HG03060 (cell line): Measurements from ENCODE around the gene CDK19.
"Not testable (repeated sequence)": the region's sequence is repeated elsewhere in the genome, so short reads cannot be mapped to it uniquely, and the experiment has no call there.

ENCODE experiments used
- ATAC-seq: cut with Tn5 transposase; IDR thresholded peaks from one replicate; pipeline ENCODE4 v1.9.1; 2021; ENCODE audit warnings: low read depth, moderate number of reproducible peaks; ENCODE audit not compliant: unreplicated experiment

CDK19 gene

DNA sequence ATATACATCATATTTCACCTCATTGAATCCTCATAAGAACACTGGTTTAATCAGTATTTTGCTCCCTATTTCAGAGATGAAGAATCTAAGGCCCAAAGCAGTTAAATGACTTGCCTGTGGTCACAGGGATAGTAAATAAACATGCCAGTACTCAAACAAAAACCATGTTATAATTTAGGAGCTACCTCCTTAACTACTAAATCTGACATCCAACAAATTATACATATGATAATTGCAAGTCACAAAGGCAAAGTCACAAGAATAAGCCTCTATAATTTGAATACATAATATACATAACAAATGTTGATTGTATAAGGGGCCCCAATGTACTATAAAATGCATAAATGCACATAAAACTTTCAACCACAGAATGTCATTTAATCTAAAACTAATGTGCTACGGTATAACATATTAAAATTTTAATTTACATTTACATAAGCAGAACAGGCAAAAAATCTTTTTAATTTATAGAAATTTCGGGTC lies 181.5 kb downstream of the CDK19 start:
- ATAC-seq: no peak

DNA sequence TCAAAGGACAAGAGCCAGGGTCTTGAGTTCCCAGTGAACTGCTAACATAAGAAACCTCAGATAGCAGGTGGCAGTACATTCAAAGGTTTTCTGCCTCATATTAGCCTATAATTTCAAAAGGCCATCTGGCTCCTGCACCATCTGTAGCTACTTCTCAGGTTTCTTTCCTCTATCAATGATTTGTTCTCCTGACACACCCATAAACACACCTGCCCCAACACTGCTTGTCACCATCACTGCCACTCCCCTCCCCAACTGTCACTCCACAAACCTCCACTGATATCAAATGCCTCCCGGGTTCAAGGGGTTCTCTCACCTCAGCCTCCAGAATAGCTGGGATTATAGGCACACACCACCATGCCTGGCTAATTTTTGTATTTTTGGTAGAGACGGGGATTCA lies 186.1 kb downstream of the CDK19 start:
- ATAC-seq: no peak

DNA sequence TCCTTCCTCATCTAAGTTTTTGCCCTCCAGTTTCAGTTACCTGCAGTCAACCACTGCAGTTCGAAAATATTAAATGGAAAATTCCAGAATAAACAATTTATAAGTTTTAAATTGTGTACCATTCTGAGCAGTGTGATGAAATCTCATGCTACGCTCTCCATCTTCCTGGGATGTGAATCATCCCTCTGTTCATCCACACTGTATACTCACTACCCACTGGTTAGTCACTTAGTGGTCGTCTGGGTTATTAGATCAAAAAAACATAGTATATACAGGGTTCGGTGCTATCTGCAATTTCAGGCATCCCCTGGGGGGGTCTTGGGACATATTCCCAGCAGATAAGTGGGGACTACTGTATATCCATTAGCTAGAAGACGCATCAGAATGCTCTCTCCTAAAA lies 186.9 kb downstream of the CDK19 start:
- no peak for ATAC-seq

DNA sequence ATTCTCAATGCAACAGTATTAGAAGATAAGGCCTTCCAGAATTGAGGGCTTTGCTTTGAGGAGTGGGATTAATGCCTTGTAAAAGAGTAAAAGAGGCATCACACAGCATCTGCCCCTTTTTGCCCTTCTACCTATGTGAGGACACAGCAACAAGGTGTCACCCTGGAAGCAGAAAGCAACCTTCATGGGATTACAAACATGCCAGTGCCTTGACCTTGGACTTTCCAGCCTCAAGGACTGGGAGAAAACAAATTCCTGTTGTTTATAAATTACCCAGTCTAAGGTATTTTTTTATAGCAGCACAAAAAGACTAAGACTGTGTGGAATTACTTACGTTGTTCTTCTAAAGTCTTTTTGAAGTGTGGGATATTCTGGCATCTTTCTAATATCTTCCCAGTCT lies 188.8 kb downstream of the CDK19 start:
- no peak for ATAC-seq

- ATAC-seq: no peak
Measured at GRCh38 chr6:110625883-110626282, 189.4 kb downstream of the CDK19 start.

- ATAC-seq: no peak
Measured at GRCh38 chr6:110622912-110623578, 192.2 kb downstream of the CDK19 start.

- ATAC-seq: no peak
Measured at GRCh38 chr6:110621061-110621460, 194.2 kb downstream of the CDK19 start.

- ATAC-seq: no peak
Measured at GRCh38 chr6:110620065-110620464, 195.2 kb downstream of the CDK19 start.

- no peak for ATAC-seq
Measured at GRCh38 chr6:110619275-110619908, 195.9 kb downstream of the CDK19 start.

- no peak for ATAC-seq
Measured at GRCh38 chr6:110618591-110619267, 196.5 kb downstream of the CDK19 start.

DNA sequence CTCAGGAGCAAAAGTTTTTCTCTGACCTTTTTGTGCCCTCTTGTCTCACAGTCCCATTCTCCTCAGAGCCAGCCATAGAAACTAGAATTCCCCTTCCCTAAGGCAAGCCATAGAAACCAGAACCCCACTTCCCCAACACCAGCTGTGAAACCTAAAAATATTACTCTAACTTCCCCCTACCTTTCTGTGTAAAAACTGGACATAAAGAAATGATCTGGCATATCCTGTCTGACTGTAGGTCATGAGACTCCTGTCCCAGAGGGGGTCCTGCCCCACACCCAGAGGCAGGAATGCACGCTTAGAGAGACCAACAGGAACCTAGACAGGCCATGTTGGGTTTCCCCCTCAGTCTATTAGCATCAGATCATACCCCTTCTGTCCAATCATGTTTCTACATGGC lies 198.2 kb downstream of the CDK19 start:
- ATAC-seq: no peak

- no peak for ATAC-seq
Measured at GRCh38 chr6:110615722-110616121, 199.5 kb downstream of the CDK19 start.

DNA sequence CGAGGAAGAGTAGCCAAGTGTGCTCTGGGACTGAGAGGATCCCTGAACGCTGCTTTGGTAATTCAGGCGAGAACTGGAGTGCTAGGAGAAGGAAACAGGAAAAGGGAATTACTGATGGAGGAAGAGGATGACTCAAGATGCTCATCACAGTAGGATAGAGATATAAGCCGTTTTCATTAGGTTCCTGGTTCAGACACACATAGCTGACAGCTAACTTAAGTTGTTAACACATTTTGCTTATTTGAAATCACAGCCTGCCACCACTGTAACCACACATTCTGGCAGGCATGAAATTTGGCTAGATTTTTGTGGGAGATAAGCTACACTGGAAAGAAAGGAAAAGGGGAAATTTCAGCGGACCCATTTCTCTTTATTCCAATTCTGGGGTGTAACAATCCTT lies 200.7 kb downstream of the CDK19 start:
- ATAC-seq: no peak

- ATAC-seq: no peak
Measured at GRCh38 chr6:110614106-110614505, 201.2 kb downstream of the CDK19 start.

- ATAC-seq: no peak
Measured at GRCh38 chr6:110613356-110613755, 201.9 kb downstream of the CDK19 start.

DNA sequence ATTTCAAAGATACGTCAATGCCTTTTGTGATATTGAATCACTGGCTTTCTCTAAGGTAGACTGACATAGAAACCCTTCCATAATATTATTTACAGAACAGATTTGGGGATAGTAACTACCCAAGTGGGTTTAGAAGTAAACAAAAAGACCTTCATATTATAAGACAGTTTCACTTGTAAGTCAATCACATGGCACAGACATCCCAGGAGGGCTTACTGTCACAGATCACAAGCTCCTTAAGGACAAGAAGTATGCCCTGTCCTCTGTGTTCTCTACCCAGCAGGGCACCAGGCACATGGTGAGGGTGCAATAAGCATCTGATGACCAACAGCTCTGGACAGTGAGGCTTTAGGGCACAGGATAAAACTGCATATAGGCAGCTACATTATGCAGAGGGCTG lies 203.0 kb downstream of the CDK19 start:
- ATAC-seq: no peak

GRCh38 chr6:110609101-110609500 lies 206.2 kb downstream of the CDK19 start:
- ATAC-seq: no peak

DNA sequence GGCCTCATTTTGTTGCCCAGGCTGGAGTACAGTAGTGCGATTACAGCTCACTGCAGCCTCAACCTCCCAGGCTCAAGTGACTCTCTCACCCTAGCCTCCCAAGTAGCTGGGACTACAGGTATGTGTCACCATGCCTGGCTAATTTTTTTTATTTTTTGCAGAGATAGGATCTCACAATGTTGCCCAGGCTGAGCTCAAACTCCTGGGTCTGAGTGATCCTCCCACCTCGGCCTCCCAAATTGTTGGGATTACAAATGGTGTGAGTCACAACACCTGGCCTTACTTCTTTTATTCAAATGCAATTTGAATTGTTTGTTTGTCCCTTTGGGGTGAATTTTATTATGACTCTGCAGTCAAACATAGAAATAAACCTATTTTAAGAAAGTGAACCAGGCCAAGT lies 207.1 kb downstream of the CDK19 start:
- no peak for ATAC-seq

DNA sequence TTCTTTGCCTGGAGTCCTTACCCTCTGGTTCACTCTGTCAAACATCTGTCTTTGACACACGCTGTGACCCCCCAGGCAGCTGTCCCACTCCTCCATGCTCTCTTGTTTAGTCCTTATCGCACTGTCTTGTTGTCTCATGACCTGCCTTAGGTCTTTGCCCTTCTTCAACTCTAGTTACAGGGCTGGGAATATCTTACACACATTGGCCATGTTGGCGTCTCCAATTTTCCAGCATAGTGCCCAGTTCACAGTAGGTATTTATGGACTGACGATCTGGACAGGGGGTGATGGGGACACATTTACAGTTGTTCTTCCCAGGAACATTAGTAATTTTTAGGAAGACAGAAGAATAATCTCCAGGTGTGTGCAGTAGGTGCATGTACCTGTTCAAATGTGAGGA lies 209.1 kb downstream of the CDK19 start:
- no peak for ATAC-seq

DNA sequence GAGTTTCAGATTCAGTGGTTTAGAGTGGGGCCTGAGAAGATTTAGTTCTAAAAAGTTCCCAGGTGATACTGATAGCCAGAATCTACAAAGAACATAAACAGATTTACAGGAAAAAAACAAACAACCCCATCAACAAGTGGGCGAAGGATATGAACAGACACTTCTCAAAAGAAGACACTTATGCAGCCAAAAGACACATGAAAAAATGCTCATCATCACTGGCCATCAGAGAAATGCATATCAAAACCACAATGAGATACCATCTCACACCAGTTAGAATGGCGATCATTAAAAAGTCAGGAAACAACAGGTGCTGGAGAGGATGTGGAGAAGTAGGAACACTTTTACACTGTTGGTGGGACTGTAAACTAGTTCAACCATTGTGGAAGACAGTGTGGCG lies 214.6 kb downstream of the CDK19 start:
- not testable (repeated sequence) for ATAC-seq

- ATAC-seq: no peak
Measured at GRCh38 chr6:110597761-110598160, 217.5 kb downstream of the CDK19 start.

DNA sequence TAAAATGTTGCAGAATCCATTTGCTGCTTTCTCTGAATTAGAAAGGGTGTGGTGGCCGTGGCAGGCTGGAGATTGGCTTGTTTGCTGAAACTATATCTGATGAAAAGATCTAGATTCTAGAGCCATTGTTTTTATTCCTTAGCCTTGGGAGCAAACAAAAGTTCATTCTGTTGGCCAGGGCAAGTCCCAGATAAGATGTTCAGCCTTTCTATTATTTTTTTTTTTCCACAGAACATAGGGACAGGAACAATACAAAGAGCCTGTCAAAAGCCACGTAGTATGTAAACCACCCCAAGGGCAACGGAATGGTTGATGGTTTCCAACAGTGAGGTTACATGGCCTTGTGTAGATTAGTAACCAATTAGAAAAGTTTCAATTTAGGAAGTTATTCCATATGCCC lies 218.9 kb downstream of the CDK19 start:
- no peak for ATAC-seq
